ENCODE results near the gene PRICKLE4. TPM values are rescaled to one million over a fixed set of nuclear protein-coding genes. Genes with fewer than 3 reads are reported as not detected.
A peak's percentile ranks its signal among the peaks of the same experiment; 100 is the strongest.

PRICKLE4 gene
- total and polyA plus RNA-seq, 2 of the 13 experiments (the other 11 are each of a cell fraction or from before 2014, with no cell fraction given), result 0.92 to 1.2 TPM

- TF ChIP-seq SIN3B (IDR thresholded peaks at IDR 0.05; ENCODE audit: low read length), result no peak
- TF ChIP-seq JARID2 (CRISPR knock-in tag; IDR thresholded peaks at IDR 0.05; ENCODE audit: insufficient replicate concordance), result no peak
- peak; percentile 85 for TF ChIP-seq ZNF350 (CRISPR knock-in tag; IDR thresholded peaks at IDR 0.05; ENCODE audit: borderline replicate concordance, low read depth)
- TF ChIP-seq, protein P1, sequence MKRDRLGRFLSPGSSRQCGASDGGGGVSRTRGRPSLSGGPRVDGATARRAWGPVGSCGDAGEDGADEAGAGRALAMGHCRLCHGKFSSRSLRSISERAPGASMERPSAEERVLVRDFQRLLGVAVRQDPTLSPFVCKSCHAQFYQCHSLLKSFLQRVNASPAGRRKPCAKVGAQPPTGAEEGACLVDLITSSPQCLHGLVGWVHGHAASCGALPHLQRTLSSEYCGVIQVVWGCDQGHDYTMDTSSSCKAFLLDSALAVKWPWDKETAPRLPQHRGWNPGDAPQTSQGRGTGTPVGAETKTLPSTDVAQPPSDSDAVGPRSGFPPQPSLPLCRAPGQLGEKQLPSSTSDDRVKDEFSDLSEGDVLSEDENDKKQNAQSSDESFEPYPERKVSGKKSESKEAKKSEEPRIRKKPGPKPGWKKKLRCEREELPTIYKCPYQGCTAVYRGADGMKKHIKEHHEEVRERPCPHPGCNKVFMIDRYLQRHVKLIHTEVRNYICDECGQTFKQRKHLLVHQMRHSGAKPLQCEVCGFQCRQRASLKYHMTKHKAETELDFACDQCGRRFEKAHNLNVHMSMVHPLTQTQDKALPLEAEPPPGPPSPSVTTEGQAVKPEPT (CRISPR knock-in tag; IDR thresholded peaks at IDR 0.05; ENCODE audit: low read depth), result no peak
- peak; percentile 76 for TF ChIP-seq REL (CRISPR knock-in tag; conservative IDR thresholded peaks at IDR 0.05)
- peak; percentile 64; the same call in 1 of the 2 replicates for TF ChIP-seq GABPB1 (CRISPR knock-in tag; IDR thresholded peaks at IDR 0.05)
- TF ChIP-seq ZNF619 (CRISPR knock-in tag; IDR thresholded peaks at IDR 0.05), result 0 out of 2 replicates have a peak, but pooled peaks have one; percentile 27
- TF ChIP-seq GZF1 (CRISPR knock-in tag; IDR thresholded peaks at IDR 0.05), result 0 out of 2 replicates have a peak, but pooled peaks have one; percentile 89
- TF ChIP-seq JDP2 (CRISPR knock-in tag; IDR thresholded peaks at IDR 0.05; ENCODE audit: borderline replicate concordance), result no peak
- no peak for TF ChIP-seq PLRG1 (conservative IDR thresholded peaks at IDR 0.05)
- no peak for TF ChIP-seq FOSL1 (CRISPR knock-in tag; IDR thresholded peaks at IDR 0.05; ENCODE audit: borderline replicate concordance)
- no peak for TF ChIP-seq ZNF644 (CRISPR knock-in tag; IDR thresholded peaks at IDR 0.05; ENCODE audit: low read depth)
- no peak for TF ChIP-seq ZKSCAN1 (IDR thresholded peaks at IDR 0.05; ENCODE audit: low read length)
- peak; percentile 66 for TF ChIP-seq ELF3 (CRISPR knock-in tag; IDR thresholded peaks at IDR 0.05)
- TF ChIP-seq GMEB2 (CRISPR knock-in tag; IDR thresholded peaks at IDR 0.05; ENCODE audit: low read depth), result no peak
- TF ChIP-seq ZBTB7A (CRISPR knock-in tag; IDR thresholded peaks at IDR 0.05), result 0 out of 2 replicates have a peak, but pooled peaks have one; percentile 8
- TF ChIP-seq AGO2 (optimal IDR thresholded peaks at IDR 0.05; ENCODE audit: low read depth, low read length), result peak; percentile 75
- TF ChIP-seq HOXD1 (CRISPR knock-in tag; IDR thresholded peaks at IDR 0.05), result peak; percentile 64; the same call in 1 of the 2 replicates
- no peak for TF ChIP-seq ISL2 (CRISPR knock-in tag; IDR thresholded peaks at IDR 0.05)
- TF ChIP-seq MZF1 (CRISPR knock-in tag; IDR thresholded peaks at IDR 0.05; ENCODE audit: borderline replicate concordance), result peak; percentile 71; the same call in 1 of the 2 replicates
- TF ChIP-seq ZSCAN20 (CRISPR knock-in tag; IDR thresholded peaks at IDR 0.05; ENCODE audit: borderline replicate concordance), result no peak
- no peak for TF ChIP-seq ZNF251 (CRISPR knock-in tag; IDR thresholded peaks at IDR 0.05)
- no peak; the same call in 1 of the 2 replicates for TF ChIP-seq ZNF230 (CRISPR knock-in tag; IDR thresholded peaks at IDR 0.05)
- TF ChIP-seq AHR (CRISPR knock-in tag; IDR thresholded peaks at IDR 0.05), result no peak
- no peak; the same call in 1 of the 2 replicates for TF ChIP-seq MED1 (CRISPR knock-in tag; IDR thresholded peaks at IDR 0.05)
- TF ChIP-seq ARNT (IDR thresholded peaks at IDR 0.05), result no peak
Observed at GRCh38 chr6:41733707-41734665, 46.6 kb upstream of the PRICKLE4 start (continued).

Data from HepG2 (cell line).